Measurements from ENCODE around the gene TULP1.

TULP1 gene

GRCh38 chr6:35470663-35471120, 42.0 kb downstream of the TULP1 start:
- H3K9me3 ChIP-seq (ENCODE audit: control insufficient read depth in 1 of 2, low read length in 2 of 2), result no peaks in the 10 kb centered on the region
- H3K36me3 ChIP-seq (ENCODE audit: control insufficient read depth in 1 of 2, insufficient read depth in 2 of 2, low read length in 2 of 2), result peaks cover 14 to 38% of the 10 kb centered on the region in 2 donors
- peak overlapping the region in 1 of 2 donors; percentile 78 for H3K4me3 ChIP-seq (ENCODE audit: low read depth in 1 of 2, low read length in 2 of 2)
- H3K27ac ChIP-seq (ENCODE audit: low read length), result no peak overlapping the region
- peaks cover 11 to 35% of the 10 kb centered on the region in 2 donors for H3K4me1 ChIP-seq (ENCODE audit: control insufficient read depth in 1 of 2, insufficient read depth in 2 of 2, low read length in 2 of 2)
- H3K27me3 ChIP-seq (ENCODE audit: low read depth, low read length), result no peaks in the 10 kb centered on the region

- H3K36me3 ChIP-seq (ENCODE audit: control insufficient read depth in 1 of 2, insufficient read depth in 2 of 2, low read length in 2 of 2), result peaks cover 14 to 31% of the 10 kb centered on the region in 2 donors
- H3K27ac ChIP-seq (ENCODE audit: low read length), result peak overlapping the region; percentile 71
- no peaks in the 10 kb centered on the region for H3K27me3 ChIP-seq (ENCODE audit: low read depth, low read length)
- H3K4me3 ChIP-seq (ENCODE audit: low read depth in 1 of 2, low read length in 2 of 2), result peak overlapping the region; percentile 78 to 84
- H3K4me1 ChIP-seq (ENCODE audit: control insufficient read depth in 1 of 2, insufficient read depth in 2 of 2, low read length in 2 of 2), result peaks cover 11 to 35% of the 10 kb centered on the region in 2 donors
- H3K9me3 ChIP-seq (ENCODE audit: control insufficient read depth in 1 of 2, low read length in 2 of 2), result no peaks in the 10 kb centered on the region
These were observed 42.7 kb downstream of the TULP1 start for GRCh38 chr6:35469751-35470662.

- peak overlapping the region; percentile 78 to 84 for H3K4me3 ChIP-seq (ENCODE audit: low read depth in 1 of 2, low read length in 2 of 2)
- peak overlapping the region; percentile 71 for H3K27ac ChIP-seq (ENCODE audit: low read length)
- H3K36me3 ChIP-seq (ENCODE audit: control insufficient read depth in 1 of 2, insufficient read depth in 2 of 2, low read length in 2 of 2), result peaks cover 14 to 23% of the 10 kb centered on the region in 2 donors
- H3K9me3 ChIP-seq (ENCODE audit: control insufficient read depth in 1 of 2, low read length in 2 of 2), result no peaks in the 10 kb centered on the region
- H3K27me3 ChIP-seq (ENCODE audit: low read depth, low read length), result no peaks in the 10 kb centered on the region
- peaks cover 11 to 35% of the 10 kb centered on the region in 2 donors for H3K4me1 ChIP-seq (ENCODE audit: control insufficient read depth in 1 of 2, insufficient read depth in 2 of 2, low read length in 2 of 2)
These were observed 43.5 kb downstream of the TULP1 start for GRCh38 chr6:35468980-35469750.

- Histone ChIP-seq H3K36me3 (ENCODE audit: control insufficient read depth in 1 of 2, insufficient read depth in 2 of 2, low read length in 2 of 2) (peaks cover 14 to 18% of the 10 kb centered on the region in 2 donors), H3K27ac (ENCODE audit: low read length) (peak within 1 kb of the TSS; percentile 71), H3K27me3 (ENCODE audit: low read depth, low read length) (no peaks in the 10 kb centered on the region), H3K4me3 (ENCODE audit: low read depth in 1 of 2, low read length in 2 of 2) (peak within 1 kb of the TSS; percentile 78 to 84), H3K4me1 (ENCODE audit: control insufficient read depth in 1 of 2, insufficient read depth in 2 of 2, low read length in 2 of 2) (peaks cover 11 to 35% of the 10 kb centered on the region in 2 donors), H3K9me3 (ENCODE audit: control insufficient read depth in 1 of 2, low read length in 2 of 2) (no peaks in the 10 kb centered on the region)
These were observed 44.3 kb downstream of the TULP1 start, which contains the start of gene RPL10A for GRCh38 chr6:35468181-35468979. RPL10A (plus strand) TSS chr6:35468401; CDS start chr6:35468435, 34 bp downstream.

GRCh38 chr6:35465646-35466045, 47.0 kb downstream of the TULP1 start:
- Histone ChIP-seq H3K27me3 (ENCODE audit: low read depth, low read length) (no peaks in the 10 kb centered on the region), H3K4me3 (ENCODE audit: low read depth in 1 of 2, low read length in 2 of 2) (no peak overlapping the region), H3K36me3 (ENCODE audit: control insufficient read depth in 1 of 2, insufficient read depth in 2 of 2, low read length in 2 of 2) (peaks cover 5 to 10% of the 10 kb centered on the region in 2 donors), H3K4me1 (ENCODE audit: control insufficient read depth in 1 of 2, insufficient read depth in 2 of 2, low read length in 2 of 2) (peaks cover 6 to 14% of the 10 kb centered on the region in 2 donors), H3K27ac (ENCODE audit: low read length) (no peak overlapping the region), H3K9me3 (ENCODE audit: control insufficient read depth in 1 of 2, low read length in 2 of 2) (no peaks in the 10 kb centered on the region)

- no peaks in the 10 kb centered on the region for H3K9me3 ChIP-seq (ENCODE audit: control insufficient read depth in 1 of 2, low read length in 2 of 2)
- H3K36me3 ChIP-seq (ENCODE audit: control insufficient read depth in 1 of 2, insufficient read depth in 2 of 2, low read length in 2 of 2), result peaks cover 0 to 5% of the 10 kb centered on the region in 2 donors
- H3K27ac ChIP-seq (ENCODE audit: low read length), result no peak overlapping the region
- no peak overlapping the region for H3K4me3 ChIP-seq (ENCODE audit: low read depth in 1 of 2, low read length in 2 of 2)
- H3K4me1 ChIP-seq (ENCODE audit: control insufficient read depth in 1 of 2, insufficient read depth in 2 of 2, low read length in 2 of 2), result no peaks in the 10 kb centered on the region
- no peaks in the 10 kb centered on the region for H3K27me3 ChIP-seq (ENCODE audit: low read depth, low read length)
These were observed 49.4 kb downstream of the TULP1 start for GRCh38 chr6:35463292-35463691.

GRCh38 chr6:35461270-35461669, 51.4 kb downstream of the TULP1 start:
- H3K4me1 ChIP-seq (ENCODE audit: control insufficient read depth in 1 of 2, insufficient read depth in 2 of 2, low read length in 2 of 2), result no peaks in the 10 kb centered on the region
- peaks cover 0 to 4% of the 10 kb centered on the region in 2 donors for H3K36me3 ChIP-seq (ENCODE audit: control insufficient read depth in 1 of 2, insufficient read depth in 2 of 2, low read length in 2 of 2)
- no peak overlapping the region for H3K4me3 ChIP-seq (ENCODE audit: low read depth in 1 of 2, low read length in 2 of 2)
- no peak overlapping the region for H3K27ac ChIP-seq (ENCODE audit: low read length)
- no peaks in the 10 kb centered on the region for H3K27me3 ChIP-seq (ENCODE audit: low read depth, low read length)
- no peaks in the 10 kb centered on the region for H3K9me3 ChIP-seq (ENCODE audit: control insufficient read depth in 1 of 2, low read length in 2 of 2)

- Histone ChIP-seq H3K4me1 (ENCODE audit: control insufficient read depth in 1 of 2, insufficient read depth in 2 of 2, low read length in 2 of 2) (peaks cover 0 to 7% of the 10 kb centered on the region in 2 donors), H3K27ac (ENCODE audit: low read length) (no peak overlapping the region), H3K4me3 (ENCODE audit: low read depth in 1 of 2, low read length in 2 of 2) (no peak overlapping the region), H3K9me3 (ENCODE audit: control insufficient read depth in 1 of 2, low read length in 2 of 2) (no peaks in the 10 kb centered on the region), H3K36me3 (ENCODE audit: control insufficient read depth in 1 of 2, insufficient read depth in 2 of 2, low read length in 2 of 2) (no peaks in the 10 kb centered on the region), H3K27me3 (ENCODE audit: low read depth, low read length) (no peaks in the 10 kb centered on the region)
These were observed 54.8 kb downstream of the TULP1 start for GRCh38 chr6:35457907-35458306.

GRCh38 chr6:35454391-35455110, 58.1 kb downstream of the TULP1 start:
- Histone ChIP-seq H3K9me3 (ENCODE audit: control insufficient read depth in 1 of 2, low read length in 2 of 2) (no peaks in the 10 kb centered on the region), H3K4me3 (ENCODE audit: low read depth in 1 of 2, low read length in 2 of 2) (no peak overlapping the region), H3K4me1 (ENCODE audit: control insufficient read depth in 1 of 2, insufficient read depth in 2 of 2, low read length in 2 of 2) (peaks cover 0 to 19% of the 10 kb centered on the region in 2 donors), H3K36me3 (ENCODE audit: control insufficient read depth in 1 of 2, insufficient read depth in 2 of 2, low read length in 2 of 2) (no peaks in the 10 kb centered on the region), H3K27ac (ENCODE audit: low read length) (no peak overlapping the region), H3K27me3 (ENCODE audit: low read depth, low read length) (no peaks in the 10 kb centered on the region)

GRCh38 chr6:35453236-35453635, 59.5 kb downstream of the TULP1 start:
- peak overlapping the region; percentile 63 to 72 for H3K4me3 ChIP-seq (ENCODE audit: low read depth in 1 of 2, low read length in 2 of 2)
- H3K27ac ChIP-seq (ENCODE audit: low read length), result no peak overlapping the region
- no peaks in the 10 kb centered on the region for H3K36me3 ChIP-seq (ENCODE audit: control insufficient read depth in 1 of 2, insufficient read depth in 2 of 2, low read length in 2 of 2)
- H3K27me3 ChIP-seq (ENCODE audit: low read depth, low read length), result no peaks in the 10 kb centered on the region
- no peaks in the 10 kb centered on the region for H3K9me3 ChIP-seq (ENCODE audit: control insufficient read depth in 1 of 2, low read length in 2 of 2)
- H3K4me1 ChIP-seq (ENCODE audit: control insufficient read depth in 1 of 2, insufficient read depth in 2 of 2, low read length in 2 of 2), result peaks cover 0 to 20% of the 10 kb centered on the region in 2 donors
